Vagina (tissue), 2 donors: ENCODE measurements around the gene SLC22A31.

Experiments
- CTCF ChIP-seq, 3 experiments: fragments of 450-650 bp in 2 of 3; fragments of 200-600 bp in 1 of 3; sonication (generic) in 1 of 3; IDR thresholded peaks; one replicate each; pipeline ENCODE4 v1.5.1; 2017 to 2019; ENCODE audit warnings: antibody characterized with exemption in 3 of 3, mild to moderate bottlenecking in 2 of 3, moderate library complexity in 2 of 3
- POLR2A ChIP-seq, 2 donors: fragments of 450-650 bp; IDR thresholded peaks; one replicate each; pipeline ENCODE4 v1.6.1; 2017; ENCODE audit warnings: antibody characterized with exemption in 2 of 2, mild to moderate bottlenecking in 2 of 2, moderate library complexity in 2 of 2

GRCh38 chr16:89233678-89234490, 33.5 kb upstream of the SLC22A31 start:
- TF ChIP-seq CTCF (IDR thresholded peaks at IDR 0.05), result no peak
- no peak for TF ChIP-seq POLR2A (IDR thresholded peaks at IDR 0.05)
